DND-41 (cell line): ENCODE results near the gene MFSD12.

Experiments used
- ATAC-seq: fragments of 200-7000 bp; cut with Tn5 transposase; 3 replicates; pipeline ENCODE4 v1.9.1; 2021; ENCODE audit warnings: low read depth; ENCODE audit not compliant: insufficient read depth
- DNase-seq: peaks from one replicate; pipeline ENCODE4 v3.0.0-alpha.2; 2020
- H2AFZ ChIP-seq: 2 replicates; pipeline ENCODE4 v1.6.0; 2012; ENCODE audit warnings: low read depth, low read length
- H3K27ac ChIP-seq: 2 replicates; pipeline ENCODE4 v1.5.1; 2012; ENCODE audit warnings: low read length, inconsistent platforms
- H3K27me3 ChIP-seq: fragments of 200-600 bp; sonication (generic); 2 replicates; pipeline ENCODE4 v1.6.0; 2012; ENCODE audit warnings: low read length, mild to moderate bottlenecking, inconsistent platforms; ENCODE audit not compliant: insufficient read depth, poor library complexity
- H3K36me3 ChIP-seq: 2 replicates; pipeline ENCODE4 v1.5.1; 2012; ENCODE audit warnings: low read length, inconsistent platforms; ENCODE audit not compliant: insufficient read depth
- H3K4me1 ChIP-seq: 2 replicates; pipeline ENCODE4 v1.5.1; 2012; ENCODE audit warnings: mild to moderate bottlenecking, low read length; ENCODE audit not compliant: insufficient read depth
- H3K4me2 ChIP-seq: 2 replicates; pipeline ENCODE4 v1.6.0; 2012; ENCODE audit warnings: mild to moderate bottlenecking, moderate library complexity, low read length, inconsistent platforms; ENCODE audit not compliant: insufficient read depth
- H3K4me3 ChIP-seq, 2 experiments: fragments of 200-600 bp in 1 of 2; shearing (Covaris generic) in 1 of 2; 2 replicates each; pipeline ENCODE4 v1.5.1; 2012 to 2016; ENCODE audit warnings: inconsistent platforms in 2 of 2, low read length in 2 of 2, mild to moderate bottlenecking in 2 of 2, low read depth in 1 of 2, moderate library complexity in 1 of 2
- H3K79me2 ChIP-seq: 2 replicates; pipeline ENCODE4 v1.6.0; 2012; ENCODE audit warnings: low read length, inconsistent platforms; ENCODE audit not compliant: insufficient read depth
- H3K9ac ChIP-seq: 2 replicates; pipeline ENCODE4 v1.6.0; 2012; ENCODE audit warnings: low read depth, mild to moderate bottlenecking, inconsistent platforms, low read length, moderate library complexity
- H3K9me3 ChIP-seq: 2 replicates; pipeline ENCODE4 v1.5.1; 2012; ENCODE audit warnings: low read length, moderate library complexity, mild to moderate bottlenecking, inconsistent platforms; ENCODE audit not compliant: insufficient read depth, severe bottlenecking
- H4K20me1 ChIP-seq: 2 replicates; pipeline ENCODE4 v1.6.0; 2012; ENCODE audit warnings: low read length; ENCODE audit not compliant: insufficient read depth
- EZH2 ChIP-seq: IDR thresholded peaks from 3 replicates; pipeline ENCODE4 v1.6.1; 2012; ENCODE audit warnings: borderline replicate concordance, low read depth, mild to moderate bottlenecking, moderate library complexity, low read length, inconsistent platforms; ENCODE audit not compliant: severe bottlenecking
- TF ChIP-seq, protein P1 (sequence below): IDR thresholded peaks from 2 replicates; pipeline ENCODE4 v1.5.1; 2012; ENCODE audit warnings: borderline replicate concordance, low read length, moderate library complexity, mild to moderate bottlenecking; ENCODE audit not compliant: poor library complexity, severe bottlenecking; ENCODE audit errors: extremely low read depth

Gene MFSD12

DNA sequence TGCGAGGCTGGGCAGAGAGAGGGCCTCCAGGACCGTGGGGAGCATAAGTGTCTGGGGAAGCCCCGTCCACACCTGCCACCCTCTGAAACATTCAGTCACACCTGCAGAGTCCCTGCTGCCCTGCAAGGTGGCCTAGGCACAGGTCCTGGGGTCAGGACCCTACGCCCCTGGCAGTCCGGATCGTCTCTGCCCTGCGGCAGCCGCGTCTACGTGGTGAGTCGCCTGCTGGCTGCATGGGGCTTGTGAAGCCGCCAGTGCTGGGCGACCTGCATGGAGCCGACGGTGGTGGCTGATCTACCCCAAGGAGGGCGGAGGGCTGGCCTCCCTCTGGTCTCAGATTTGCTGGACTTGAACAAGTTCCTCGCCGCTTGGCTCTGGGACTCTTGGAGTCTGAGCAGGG, 38.3 kb downstream of the MFSD12 start:
- Histone ChIP-seq H3K4me1 (no peaks in the 10 kb centered on the region), H3K9me3 (no peaks in the 10 kb centered on the region), H3K9ac (no peak overlapping the region), H3K27me3 (no peaks in the 10 kb centered on the region), H3K4me3 (no peak overlapping the region), H3K27ac (no peak overlapping the region), H3K36me3 (peaks cover 78% of the 10 kb centered on the region), H2AFZ (no peak overlapping the region), H3K4me2 (no peak overlapping the region), H3K79me2 (peaks cover 97% of the 10 kb centered on the region), H4K20me1 (peaks cover 90% of the 10 kb centered on the region)
- ATAC-seq = no peak
- no peak for DNase-seq
- TF ChIP-seq EZH2 = no peak
- TF ChIP-seq, protein P1, sequence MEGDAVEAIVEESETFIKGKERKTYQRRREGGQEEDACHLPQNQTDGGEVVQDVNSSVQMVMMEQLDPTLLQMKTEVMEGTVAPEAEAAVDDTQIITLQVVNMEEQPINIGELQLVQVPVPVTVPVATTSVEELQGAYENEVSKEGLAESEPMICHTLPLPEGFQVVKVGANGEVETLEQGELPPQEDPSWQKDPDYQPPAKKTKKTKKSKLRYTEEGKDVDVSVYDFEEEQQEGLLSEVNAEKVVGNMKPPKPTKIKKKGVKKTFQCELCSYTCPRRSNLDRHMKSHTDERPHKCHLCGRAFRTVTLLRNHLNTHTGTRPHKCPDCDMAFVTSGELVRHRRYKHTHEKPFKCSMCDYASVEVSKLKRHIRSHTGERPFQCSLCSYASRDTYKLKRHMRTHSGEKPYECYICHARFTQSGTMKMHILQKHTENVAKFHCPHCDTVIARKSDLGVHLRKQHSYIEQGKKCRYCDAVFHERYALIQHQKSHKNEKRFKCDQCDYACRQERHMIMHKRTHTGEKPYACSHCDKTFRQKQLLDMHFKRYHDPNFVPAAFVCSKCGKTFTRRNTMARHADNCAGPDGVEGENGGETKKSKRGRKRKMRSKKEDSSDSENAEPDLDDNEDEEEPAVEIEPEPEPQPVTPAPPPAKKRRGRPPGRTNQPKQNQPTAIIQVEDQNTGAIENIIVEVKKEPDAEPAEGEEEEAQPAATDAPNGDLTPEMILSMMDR = no peak

DNA sequence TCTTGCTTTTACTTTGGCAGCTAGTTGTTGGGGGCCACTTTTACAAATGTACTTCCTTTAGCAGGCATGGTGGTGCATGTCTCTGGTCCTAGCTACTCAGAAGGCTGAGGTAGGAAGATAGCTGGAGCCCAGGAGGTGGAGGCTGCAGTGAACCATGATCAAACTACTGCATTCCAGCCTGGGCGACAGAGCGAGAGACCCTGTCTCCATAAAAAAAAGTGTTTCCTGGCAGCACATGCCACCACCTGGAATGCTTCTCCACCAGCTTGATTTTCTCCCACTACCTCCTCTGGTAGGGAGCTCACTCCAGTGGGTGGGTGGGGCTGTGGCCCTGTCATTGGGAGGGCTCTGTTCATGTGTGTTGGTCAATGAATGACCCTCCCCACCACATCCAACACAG, 38.7 kb downstream of the MFSD12 start:
- H4K20me1 ChIP-seq = peaks cover 89% of the 10 kb centered on the region
- no peak overlapping the region for H3K4me2 ChIP-seq
- DNase-seq = no peak
- no peak overlapping the region for H3K4me3 ChIP-seq
- no peak overlapping the region for H3K27ac ChIP-seq
- no peak overlapping the region for H2AFZ ChIP-seq
- H3K79me2 ChIP-seq = peaks cover 100% of the 10 kb centered on the region
- TF ChIP-seq EZH2 = no peak
- TF ChIP-seq, protein P1 = no peak
- no peak for ATAC-seq
- H3K36me3 ChIP-seq = peaks cover 77% of the 10 kb centered on the region
- no peak overlapping the region for H3K9ac ChIP-seq
- H3K4me1 ChIP-seq = no peaks in the 10 kb centered on the region
- H3K9me3 ChIP-seq = no peaks in the 10 kb centered on the region
- no peaks in the 10 kb centered on the region for H3K27me3 ChIP-seq

DNA sequence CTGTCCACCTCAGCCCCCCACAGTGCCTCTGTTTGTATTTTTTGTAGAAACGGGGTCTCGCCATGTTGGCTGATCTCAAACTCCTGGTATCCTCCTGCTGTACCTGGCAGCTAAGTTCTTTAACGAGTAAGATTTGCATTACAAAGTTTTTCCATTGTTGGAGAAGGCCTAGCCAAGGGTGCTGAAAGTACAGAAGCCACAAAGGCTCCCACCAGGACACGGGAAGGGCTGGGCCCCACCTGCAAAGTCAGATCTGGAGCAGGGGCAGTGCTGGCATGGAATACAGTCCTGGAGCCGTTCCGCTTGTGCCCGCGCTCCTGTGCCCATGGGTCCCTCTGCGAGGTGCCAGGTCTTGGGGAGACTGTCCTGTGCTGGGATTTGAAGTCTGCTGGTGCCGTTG, 39.1 kb downstream of the MFSD12 start:
- Histone ChIP-seq H3K9ac (no peak overlapping the region), H3K79me2 (peaks cover 100% of the 10 kb centered on the region), H3K9me3 (no peaks in the 10 kb centered on the region), H3K27me3 (no peaks in the 10 kb centered on the region), H3K4me1 (peaks cover under 1% of the 10 kb centered on the region; the same call in 1 of the 2 replicates), H3K36me3 (peaks cover 77% of the 10 kb centered on the region), H3K4me2 (no peak overlapping the region), H2AFZ (no peak overlapping the region), H3K4me3 (no peak overlapping the region), H4K20me1 (peaks cover 89% of the 10 kb centered on the region), H3K27ac (no peak overlapping the region)
- DNase-seq (no peak), ATAC-seq (no peak)
- TF ChIP-seq, protein P1 = no peak
- TF ChIP-seq EZH2 = no peak

DNA sequence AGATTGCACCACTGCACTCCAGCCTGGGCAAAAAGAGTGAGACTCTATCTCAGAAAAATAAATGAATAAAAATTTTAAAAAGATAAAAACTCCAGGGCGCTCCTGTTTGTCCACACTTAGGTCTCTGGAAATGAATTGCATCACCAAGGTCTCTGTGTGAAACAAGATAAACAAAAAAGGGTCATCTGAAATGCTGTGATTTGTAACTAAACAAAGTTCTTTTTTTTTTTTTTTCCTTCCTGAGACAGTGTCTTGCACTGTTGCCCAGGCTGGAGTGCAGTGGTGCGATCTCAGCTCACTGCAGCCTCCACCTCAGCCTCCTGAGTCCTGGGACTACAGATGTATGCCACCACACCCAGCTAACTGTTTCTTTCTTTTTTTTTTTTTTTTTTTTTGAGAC, 39.7 kb downstream of the MFSD12 start:
- TF ChIP-seq, protein P1 = no peak
- no peak for TF ChIP-seq EZH2
- Histone ChIP-seq H3K79me2 (peaks cover 100% of the 10 kb centered on the region), H3K27me3 (no peaks in the 10 kb centered on the region), H3K4me2 (no peak overlapping the region), H3K27ac (no peak overlapping the region), H3K36me3 (peaks cover 77% of the 10 kb centered on the region), H4K20me1 (peaks cover 89% of the 10 kb centered on the region), H3K9ac (no peak overlapping the region), H2AFZ (no peak overlapping the region), H3K9me3 (no peaks in the 10 kb centered on the region), H3K4me1 (peaks cover 2% of the 10 kb centered on the region; the same call in 1 of the 2 replicates), H3K4me3 (no peak overlapping the region)
- no peak for DNase-seq
- ATAC-seq = no peak
